ENCODE results near the gene MICAL2. TPM values are rescaled to one million over a fixed set of nuclear protein-coding genes. Genes with fewer than 3 reads are reported as not detected.
A peak's percentile ranks its signal among the peaks of the same experiment; 100 is the strongest.

Gene MICAL2
- total and polyA plus RNA-seq, 2 of the 13 experiments (the other 11 are each of a cell fraction or from before 2014, with no cell fraction given): 0.78 to 1.1 TPM

DNA sequence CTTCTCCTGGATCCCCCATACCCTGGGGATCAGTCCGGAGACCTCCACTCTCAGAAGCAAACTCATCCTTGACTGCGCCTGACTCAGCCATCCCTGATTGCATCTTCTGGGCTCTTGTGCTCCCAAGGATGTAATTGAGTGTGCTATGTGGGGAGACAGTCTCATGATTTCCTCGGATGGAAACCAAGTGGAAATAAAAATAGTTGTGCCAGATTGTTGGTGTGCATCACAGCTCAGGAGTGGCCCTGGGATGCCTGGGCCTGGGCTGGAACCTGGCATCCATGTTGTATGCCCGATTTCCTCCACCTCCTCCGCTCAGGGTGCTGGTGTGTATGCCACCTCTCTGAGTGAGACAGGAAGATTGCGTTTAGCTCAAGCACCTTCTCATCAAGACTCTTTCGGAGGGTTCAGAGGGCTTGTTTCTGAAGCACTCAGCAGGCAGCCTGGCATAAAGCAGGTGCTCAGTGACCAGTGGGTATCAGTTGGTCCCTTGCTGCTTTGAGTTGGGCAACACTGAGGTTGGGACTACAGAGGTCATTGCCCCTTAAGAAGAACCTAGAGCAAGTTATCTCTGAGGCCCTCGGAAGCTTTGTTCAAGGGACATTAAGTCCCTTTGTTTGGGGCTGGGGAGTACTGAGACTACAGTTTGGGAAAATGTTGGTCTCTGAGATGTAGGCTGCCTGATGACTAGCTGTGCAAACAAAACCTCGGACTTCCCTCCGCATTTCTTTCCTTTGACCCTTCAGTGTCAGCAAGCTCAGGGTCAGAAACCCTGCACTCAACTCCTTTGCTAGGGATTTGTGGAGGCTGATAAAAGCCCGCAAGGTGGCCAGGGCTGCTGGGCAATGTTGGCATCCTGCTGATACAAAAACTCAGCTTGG lies 24.8 kb upstream of the MICAL2 start:
- Histone ChIP-seq H3K9me3 (ENCODE audit: low read length) (no peaks in the 10 kb centered on the region), H3K36me3 (replicated peaks in 1 of 2; ENCODE audit: control insufficient read depth in 1 of 2, insufficient read depth in 2 of 2, low read length in 2 of 2) (no peaks in the 10 kb centered on the region), H3K79me2 (ENCODE audit: insufficient read depth, low read length) (no peaks in the 10 kb centered on the region), H3K4me2 (ENCODE audit: low read depth, low read length) (peak overlapping the region; percentile 52), H3K4me3 (replicated peaks in 1 of 3; ENCODE audit: insufficient read depth in 1 of 3, low read depth in 2 of 3, low read length in 3 of 3) (no peak overlapping the region), H4K20me1 (ENCODE audit: insufficient read depth, low read length) (no peaks in the 10 kb centered on the region), H2AFZ (ENCODE audit: low read length) (no peak overlapping the region), H3K9ac (ENCODE audit: insufficient read depth, low read depth, low read length) (no peak overlapping the region), H3K27ac (ENCODE audit: extremely low read length, insufficient read depth, low read length) (peak overlapping the region; percentile 17), H3K27me3 (ENCODE audit: control insufficient read depth in 1 of 2, insufficient read depth in 2 of 2, low read length in 2 of 2) (no peaks in the 10 kb centered on the region; a peak in 1 of 5 replicates), H3K4me1 (ENCODE audit: insufficient read depth, low read length) (peaks cover 54% of the 10 kb centered on the region)
- peak; percentile 77 for DNase-seq (ENCODE audit: low spot score)
- ATAC-seq: peak; percentile 71
- no TSS peak for BruUV-seq (replicated peaks)
- POLR2A ChIA-PET: interaction anchor here (1.4 to 2.7 kb wide), 2 partner anchors 14 to 19 kb away, joined by 6 to 19 read pairs; no protein-coding TSS in a partner anchor
- CTCF ChIA-PET (ENCODE audit: low intra/inter-chr PET ratio, low total read pairs): no interaction called here
- intact Hi-C loops (cut with micrococcal nuclease; ENCODE audit: unreplicated experiment) (loop anchor here (5.0 to 10.0 kb wide), 3 partner anchors 37 to 149 kb away; no protein-coding TSS in a partner anchor), in situ Hi-C loops (cut with HindIII; ENCODE audit: extremely low pct_ligation_motif_present, low pct_unique_long_range_greater_than_20kb) (no loop called here)
- FAIRE-seq: peak; percentile 81
- 25% methylated on average over 11 of the region's 11 CpGs for WGBS (ENCODE audit: low lambda C conversion rate)
- TF ChIP-seq SIN3A (IDR thresholded peaks at IDR 0.05; ENCODE audit: borderline replicate concordance, low read depth, low read length) (no peak), MIER3 (CRISPR knock-in tag; IDR thresholded peaks at IDR 0.05; ENCODE audit: borderline replicate concordance) (no peak), ZNF33B (CRISPR knock-in tag; IDR thresholded peaks at IDR 0.05) (no peak), RAD51 (IDR thresholded peaks at IDR 0.05; ENCODE audit: borderline replicate concordance) (no peak), ZMYM4 (CRISPR knock-in tag; IDR thresholded peaks at IDR 0.05) (0 out of 2 replicates have a peak, but pooled peaks have one; percentile 23), HNRNPK (IDR thresholded peaks at IDR 0.05; ENCODE audit: low read depth, low read length, poor library complexity, severe bottlenecking) (no peak), SP2 (CRISPR knock-in tag; IDR thresholded peaks at IDR 0.05) (no peak), ZNF296 (CRISPR knock-in tag; conservative IDR thresholded peaks at IDR 0.05) (no peak), TEAD3 (CRISPR knock-in tag; optimal IDR thresholded peaks at IDR 0.05; ENCODE audit: borderline replicate concordance) (peak; percentile 43), ZNF747 (CRISPR knock-in tag; IDR thresholded peaks at IDR 0.05; ENCODE audit: borderline replicate concordance) (no peak), SP5 (CRISPR knock-in tag; IDR thresholded peaks at IDR 0.05; ENCODE audit: borderline replicate concordance, low read depth) (no peak), HNRNPL (IDR thresholded peaks at IDR 0.05; ENCODE audit: low read depth, low read length) (peak; percentile 64), ZSCAN21 (CRISPR knock-in tag; IDR thresholded peaks at IDR 0.05; ENCODE audit: borderline replicate concordance) (no peak), NRL (CRISPR knock-in tag; IDR thresholded peaks at IDR 0.05; ENCODE audit: borderline replicate concordance) (no peak), HDAC2 (CRISPR knock-in tag; IDR thresholded peaks at IDR 0.05) (peak; percentile 47; the same call in 1 of the 2 replicates), ZNF558 (CRISPR knock-in tag; IDR thresholded peaks at IDR 0.05; ENCODE audit: borderline replicate concordance) (no peak), ZNF496 (CRISPR knock-in tag; IDR thresholded peaks at IDR 0.05; ENCODE audit: insufficient replicate concordance) (no peak), KDM4B (CRISPR knock-in tag; IDR thresholded peaks at IDR 0.05) (no peak)
- TF ChIP-seq, protein P1, sequence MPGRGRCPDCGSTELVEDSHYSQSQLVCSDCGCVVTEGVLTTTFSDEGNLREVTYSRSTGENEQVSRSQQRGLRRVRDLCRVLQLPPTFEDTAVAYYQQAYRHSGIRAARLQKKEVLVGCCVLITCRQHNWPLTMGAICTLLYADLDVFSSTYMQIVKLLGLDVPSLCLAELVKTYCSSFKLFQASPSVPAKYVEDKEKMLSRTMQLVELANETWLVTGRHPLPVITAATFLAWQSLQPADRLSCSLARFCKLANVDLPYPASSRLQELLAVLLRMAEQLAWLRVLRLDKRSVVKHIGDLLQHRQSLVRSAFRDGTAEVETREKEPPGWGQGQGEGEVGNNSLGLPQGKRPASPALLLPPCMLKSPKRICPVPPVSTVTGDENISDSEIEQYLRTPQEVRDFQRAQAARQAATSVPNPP (CRISPR knock-in tag; IDR thresholded peaks at IDR 0.05): no peak
- TF ChIP-seq, protein P2, sequence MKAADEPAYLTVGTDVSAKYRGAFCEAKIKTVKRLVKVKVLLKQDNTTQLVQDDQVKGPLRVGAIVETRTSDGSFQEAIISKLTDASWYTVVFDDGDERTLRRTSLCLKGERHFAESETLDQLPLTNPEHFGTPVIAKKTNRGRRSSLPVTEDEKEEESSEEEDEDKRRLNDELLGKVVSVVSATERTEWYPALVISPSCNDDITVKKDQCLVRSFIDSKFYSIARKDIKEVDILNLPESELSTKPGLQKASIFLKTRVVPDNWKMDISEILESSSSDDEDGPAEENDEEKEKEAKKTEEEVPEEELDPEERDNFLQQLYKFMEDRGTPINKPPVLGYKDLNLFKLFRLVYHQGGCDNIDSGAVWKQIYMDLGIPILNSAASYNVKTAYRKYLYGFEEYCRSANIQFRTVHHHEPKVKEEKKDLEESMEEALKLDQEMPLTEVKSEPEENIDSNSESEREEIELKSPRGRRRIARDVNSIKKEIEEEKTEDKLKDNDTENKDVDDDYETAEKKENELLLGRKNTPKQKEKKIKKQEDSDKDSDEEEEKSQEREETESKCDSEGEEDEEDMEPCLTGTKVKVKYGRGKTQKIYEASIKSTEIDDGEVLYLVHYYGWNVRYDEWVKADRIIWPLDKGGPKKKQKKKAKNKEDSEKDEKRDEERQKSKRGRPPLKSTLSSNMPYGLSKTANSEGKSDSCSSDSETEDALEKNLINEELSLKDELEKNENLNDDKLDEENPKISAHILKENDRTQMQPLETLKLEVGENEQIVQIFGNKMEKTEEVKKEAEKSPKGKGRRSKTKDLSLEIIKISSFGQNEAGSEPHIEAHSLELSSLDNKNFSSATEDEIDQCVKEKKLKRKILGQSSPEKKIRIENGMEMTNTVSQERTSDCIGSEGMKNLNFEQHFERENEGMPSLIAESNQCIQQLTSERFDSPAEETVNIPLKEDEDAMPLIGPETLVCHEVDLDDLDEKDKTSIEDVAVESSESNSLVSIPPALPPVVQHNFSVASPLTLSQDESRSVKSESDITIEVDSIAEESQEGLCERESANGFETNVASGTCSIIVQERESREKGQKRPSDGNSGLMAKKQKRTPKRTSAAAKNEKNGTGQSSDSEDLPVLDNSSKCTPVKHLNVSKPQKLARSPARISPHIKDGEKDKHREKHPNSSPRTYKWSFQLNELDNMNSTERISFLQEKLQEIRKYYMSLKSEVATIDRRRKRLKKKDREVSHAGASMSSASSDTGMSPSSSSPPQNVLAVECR (CRISPR knock-in tag; IDR thresholded peaks at IDR 0.05; ENCODE audit: borderline replicate concordance): no peak
